ENCODE data around the gene ALX4.

Gene ALX4

DNA sequence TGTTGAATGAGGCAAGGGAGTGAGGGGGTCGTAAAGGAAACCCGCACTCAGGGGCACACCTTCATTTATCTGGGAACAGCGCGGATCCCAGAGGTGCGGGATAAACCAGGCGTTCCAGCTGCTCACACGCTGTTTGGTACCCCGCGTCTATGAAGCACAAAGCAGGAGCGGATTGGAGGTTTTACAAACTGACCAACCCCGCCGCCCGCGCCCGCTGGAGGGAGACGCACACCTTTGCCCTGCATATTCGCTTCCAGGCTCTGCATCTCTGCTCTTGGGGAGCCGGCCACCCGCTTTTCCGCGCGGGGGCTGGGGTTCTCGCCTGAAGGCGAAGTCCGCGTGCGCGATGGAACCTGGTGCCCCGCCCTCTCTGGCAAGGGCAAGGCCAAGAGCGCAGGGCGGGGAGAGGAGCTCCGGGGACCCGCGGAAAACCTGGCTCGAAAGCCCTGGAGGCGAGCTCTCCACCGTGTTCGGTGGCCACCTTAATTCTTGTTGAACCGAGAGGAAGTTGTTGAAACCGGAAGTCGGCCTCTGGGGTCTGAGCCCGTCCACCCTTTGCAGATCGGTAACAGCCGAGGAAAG, 6.8 kb upstream of the ALX4 start:
- no peak for DNase-seq (ENCODE audit: low read depth in 2 of 3, low spot score in 1 of 3)

DNA sequence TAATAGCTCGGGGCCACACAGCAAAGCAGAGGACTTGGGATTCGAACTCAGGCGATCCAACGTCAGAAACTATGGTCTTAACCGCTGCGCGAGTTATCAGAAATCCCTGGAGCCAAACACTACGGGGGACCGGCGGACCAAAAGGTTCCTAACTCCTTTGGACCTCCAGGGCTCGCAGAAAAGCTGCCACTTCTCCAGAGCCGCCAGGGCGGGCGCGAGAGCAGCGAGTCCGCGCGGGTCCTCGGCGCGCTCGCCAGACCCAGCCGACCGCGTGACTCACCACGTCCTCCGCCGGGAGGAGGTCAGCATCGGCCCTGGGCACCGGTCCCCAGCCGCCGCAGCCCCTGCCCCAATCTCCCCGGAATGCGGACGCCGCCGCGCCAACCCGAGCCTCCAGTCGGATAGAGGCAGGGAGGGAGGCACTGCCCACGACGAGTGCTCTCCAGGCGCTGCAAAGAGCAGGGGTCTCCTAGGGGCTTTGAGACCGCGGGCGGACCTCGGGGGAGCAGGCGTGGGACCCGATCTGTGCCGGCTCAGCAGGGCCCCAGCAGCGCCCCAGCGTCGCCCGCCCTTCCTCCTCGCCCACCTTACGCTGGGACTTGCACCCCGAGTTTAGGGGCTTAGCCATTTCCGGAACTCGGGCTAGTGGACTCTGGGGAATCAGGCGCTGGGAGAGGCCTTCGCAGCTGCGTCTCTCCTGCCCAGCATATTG, 6.2 kb upstream of the ALX4 start:
- DNase-seq (ENCODE audit: low read depth in 2 of 3, low spot score in 1 of 3) = no peak

- no peak for DNase-seq (ENCODE audit: low read depth in 2 of 3, low spot score in 1 of 3)
These were observed 4.8 kb upstream of the ALX4 start for GRCh38 chr11:44314733-44315132.

- DNase-seq (ENCODE audit: low read depth in 2 of 3, low spot score in 1 of 3) = no peak
These were observed 4.0 kb upstream of the ALX4 start for GRCh38 chr11:44313761-44314489.

DNA sequence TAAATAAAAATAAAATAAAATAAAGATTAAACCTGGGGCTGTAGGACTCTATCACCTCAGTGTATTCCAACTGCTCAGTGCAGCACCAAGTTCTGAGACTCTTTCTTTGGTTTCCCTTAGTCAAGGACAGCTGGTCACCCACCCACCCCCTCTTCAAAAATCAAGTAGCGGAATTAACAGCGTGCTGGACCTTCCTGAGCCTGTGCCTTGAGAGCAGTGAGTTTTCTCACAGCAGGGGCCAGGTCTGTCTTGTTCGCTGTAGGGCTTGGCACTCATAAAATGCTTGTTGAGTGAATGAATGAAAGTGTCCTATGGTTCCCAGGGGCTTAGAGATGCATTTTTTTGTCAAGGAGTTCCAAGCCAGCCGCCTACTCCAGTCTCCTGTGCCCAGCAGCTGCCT, 2.9 kb upstream of the ALX4 start:
- no peak for DNase-seq (ENCODE audit: low read depth in 2 of 3, low spot score in 1 of 3)

- no peak for DNase-seq (ENCODE audit: low read depth in 2 of 3, low spot score in 1 of 3)
These were observed 1.7 kb upstream of the ALX4 start for GRCh38 chr11:44311339-44312261.

GRCh38 chr11:44310463-44311272, 729 bp upstream of the ALX4 start:
- DNase-seq (ENCODE audit: low read depth in 2 of 3, low spot score in 1 of 3) = no peak

DNA sequence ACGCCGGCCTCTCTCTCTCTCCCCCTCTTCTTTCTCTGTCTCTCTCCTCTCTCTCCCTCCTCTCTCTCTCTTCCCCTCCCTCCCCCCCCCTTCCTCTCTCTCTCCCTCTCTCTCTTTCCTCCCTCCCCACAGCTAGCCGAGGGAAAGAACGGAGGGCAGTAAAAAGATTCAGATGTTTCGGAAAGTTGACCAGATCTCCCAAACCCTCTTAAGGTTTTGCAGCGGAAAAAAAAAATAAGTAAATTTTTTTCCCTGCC, 195 bp upstream of the ALX4 start:
- no peak for DNase-seq (ENCODE audit: low read depth in 2 of 3, low spot score in 1 of 3)

GRCh38 chr11:44308923-44309477, 939 bp downstream of the ALX4 start:
- no peak for DNase-seq (ENCODE audit: low read depth in 2 of 3, low spot score in 1 of 3)

DNA sequence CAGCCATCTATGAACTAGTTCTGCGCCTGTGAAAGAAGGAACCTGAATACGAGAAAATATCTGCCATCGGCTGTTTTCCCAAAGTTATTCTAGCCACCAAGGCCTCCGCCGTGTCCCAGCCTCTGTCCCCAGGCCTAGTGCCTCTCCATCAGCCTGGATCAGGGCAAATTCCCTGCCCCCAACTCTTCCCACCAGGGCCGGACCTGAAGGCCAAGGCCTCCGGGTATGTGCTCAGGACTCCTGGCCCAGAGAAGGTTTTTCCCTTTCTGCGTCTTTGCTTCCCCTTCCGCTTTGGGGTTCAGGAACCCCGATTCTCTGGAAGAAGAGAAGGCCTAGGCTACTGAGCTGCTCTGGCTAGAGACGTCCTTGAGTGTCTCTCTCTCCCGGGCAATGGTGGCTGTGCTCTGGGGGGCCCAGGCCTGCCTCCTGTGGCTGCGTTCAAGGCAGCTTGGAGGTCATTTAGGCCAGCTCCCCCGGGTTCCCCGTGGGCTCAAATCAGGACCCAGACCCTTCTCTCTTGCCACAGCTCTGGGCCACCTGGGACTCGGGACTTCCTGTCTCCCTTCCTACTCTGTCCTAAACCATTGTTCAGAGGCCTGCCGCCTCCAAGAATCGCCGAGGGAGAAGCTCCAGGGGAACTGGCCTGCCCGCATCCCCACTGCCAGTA, 1.6 kb downstream of the ALX4 start:
- no peak for DNase-seq (ENCODE audit: low read depth in 2 of 3, low spot score in 1 of 3)

GRCh38 chr11:44307340-44308099, 2.4 kb downstream of the ALX4 start:
- no peak for DNase-seq (ENCODE audit: low read depth in 2 of 3, low spot score in 1 of 3)

DNA sequence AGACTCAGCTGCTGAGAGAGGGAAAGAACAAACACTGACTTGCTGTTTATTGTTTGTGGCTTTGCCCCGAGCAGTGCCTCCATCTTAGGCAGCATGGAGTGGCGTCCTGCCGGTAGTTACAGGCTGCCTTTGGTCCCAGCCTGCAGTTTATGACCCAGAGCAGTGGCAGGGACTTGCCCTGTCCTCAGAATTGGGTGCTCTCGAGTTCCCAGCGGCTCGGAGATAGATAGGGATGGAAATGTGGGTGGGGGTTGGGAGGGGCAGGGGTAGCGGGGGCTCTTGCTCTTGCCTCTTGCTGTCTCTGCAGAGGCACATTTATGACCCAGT, 3.1 kb downstream of the ALX4 start:
- no peak for DNase-seq (ENCODE audit: low read depth in 2 of 3, low spot score in 1 of 3)

DNA sequence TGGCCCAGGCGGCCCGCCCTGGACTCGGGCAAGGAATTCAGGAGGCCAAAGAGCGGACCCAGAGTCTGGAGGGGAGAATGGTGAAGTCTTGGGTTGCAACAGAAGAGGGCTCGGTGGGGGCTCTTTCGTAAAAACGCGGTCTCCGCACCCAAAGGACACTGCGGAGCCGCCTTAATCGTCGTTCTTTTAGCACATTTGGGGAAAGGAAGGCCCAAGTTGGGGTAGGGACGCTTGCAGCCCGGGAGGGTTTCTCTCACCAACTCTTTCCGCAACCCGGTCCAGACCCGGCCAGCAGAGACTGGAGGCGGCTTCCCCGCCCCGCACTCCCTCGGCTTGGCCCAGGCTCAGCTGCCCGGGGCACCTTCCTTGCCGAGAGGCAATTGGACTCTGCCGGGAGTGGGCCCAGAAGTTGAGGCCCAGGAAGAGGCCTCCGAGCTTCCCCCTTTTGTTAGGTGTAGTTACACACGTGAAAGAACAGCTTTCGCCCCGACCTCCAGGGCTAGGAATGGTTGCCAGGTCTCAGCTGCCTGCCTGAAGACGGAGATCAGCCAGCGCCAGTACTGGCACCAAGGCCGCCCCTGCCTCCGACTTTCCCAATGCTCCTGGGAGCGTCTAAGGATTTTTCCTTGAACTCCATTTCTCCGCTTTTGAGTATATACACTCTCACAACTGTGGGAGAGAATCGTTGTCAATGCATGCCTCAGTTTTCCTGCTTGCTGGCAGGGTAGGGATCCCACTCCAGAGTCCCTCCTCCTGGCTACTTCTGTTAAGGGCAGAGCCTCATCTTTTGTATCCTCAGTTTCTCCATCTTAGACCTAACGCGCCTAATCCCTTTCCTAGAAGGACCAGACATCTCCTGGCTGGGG, 3.7 kb downstream of the ALX4 start:
- DNase-seq (ENCODE audit: low read depth in 2 of 3, low spot score in 1 of 3) = no peak

DNA sequence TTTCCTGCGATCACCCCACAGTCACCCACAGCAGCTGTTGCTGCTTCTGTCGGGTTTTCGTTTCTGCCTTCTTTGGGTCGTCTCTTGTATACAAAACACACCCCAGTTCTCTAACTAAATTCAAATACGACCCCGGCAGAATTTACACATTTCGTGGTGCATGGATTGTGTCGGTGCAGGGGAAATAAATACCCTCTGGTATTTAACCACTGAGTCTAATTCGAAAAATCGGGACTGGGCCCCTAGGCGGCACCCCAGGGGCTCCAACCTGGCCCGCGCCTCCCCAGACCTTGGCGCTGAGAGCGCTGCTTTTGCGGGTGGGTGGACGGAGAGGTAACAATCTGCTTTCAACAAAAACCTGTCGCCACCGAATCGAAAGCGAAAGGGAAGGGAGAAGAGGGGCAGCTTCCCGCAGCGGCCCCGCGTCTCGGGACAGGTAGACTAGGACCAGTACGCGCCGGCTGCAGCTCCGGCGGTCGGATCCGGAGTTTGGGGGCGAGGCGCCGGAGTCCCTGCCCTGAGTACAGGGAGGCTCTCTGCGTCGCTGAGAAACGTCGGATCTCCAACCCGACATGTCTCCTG, 4.4 kb downstream of the ALX4 start:
- DNase-seq (ENCODE audit: low read depth in 2 of 3, low spot score in 1 of 3) = peak in 2 of 3 donors; percentile 18 to 25

- no peak for DNase-seq (ENCODE audit: low read depth in 2 of 3, low spot score in 1 of 3)
These were observed 4.9 kb downstream of the ALX4 start for GRCh38 chr11:44305026-44305469.

GRCh38 chr11:44304091-44305025, 5.6 kb downstream of the ALX4 start:
- DNase-seq (ENCODE audit: low read depth in 2 of 3, low spot score in 1 of 3) = no peak

DNA sequence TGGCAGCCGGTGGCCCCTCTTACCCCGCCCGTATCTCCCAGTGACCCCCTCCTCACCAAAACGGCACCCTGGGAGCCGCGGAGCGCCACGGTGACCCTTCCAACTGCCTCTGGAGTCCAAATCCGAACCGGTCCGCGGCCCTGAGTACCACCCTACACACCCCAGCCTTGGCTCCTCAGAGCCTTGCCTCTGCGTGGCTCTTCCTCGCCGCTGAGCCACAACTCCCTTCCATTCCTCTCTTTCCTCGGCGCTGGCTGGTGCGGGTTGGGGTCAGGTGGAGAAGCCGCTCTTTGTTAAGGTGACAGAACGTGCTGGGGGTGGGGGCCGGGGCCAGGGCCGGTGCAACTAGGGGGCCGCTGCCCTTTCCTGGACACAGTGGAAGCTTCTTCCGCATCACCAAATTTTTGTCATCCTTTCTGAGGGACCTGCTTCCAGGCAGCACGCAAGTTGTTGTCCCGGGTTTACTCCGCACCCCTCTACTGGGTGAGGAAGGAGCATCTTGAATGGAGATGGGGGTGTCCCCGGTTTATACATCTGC, 6.5 kb downstream of the ALX4 start:
- DNase-seq (ENCODE audit: low read depth in 2 of 3, low spot score in 1 of 3) = no peak

All from stimulated activated CD4-positive, alpha-beta T cell treated with anti-CD3 and anti-CD28 coated beads, Interleukin-12 subunit alpha, Interleukin-12 subunit beta, amount 100 ng/mL, for 48 hours (primary cell).